Measurements from ENCODE around the gene ST8SIA4. TPM values are rescaled to one million over a fixed set of nuclear protein-coding genes. Genes with fewer than 3 reads are reported as not detected.

ST8SIA4 gene
- total RNA-seq, 2 donors from 2014 or later = 25.2 to 47.0 TPM

GRCh38 chr5:100838048-100838473 lies 65.0 kb downstream of the ST8SIA4 start:
- Histone ChIP-seq H3K4me1 (ENCODE audit: control insufficient read depth, insufficient read depth, low read length) (no peaks in the 10 kb centered on the region), H3K27me3 (ENCODE audit: control insufficient read depth, insufficient read depth, low read length, poor library complexity, severe bottlenecking) (no peaks in the 10 kb centered on the region), H3K9me3 (ENCODE audit: control insufficient read depth, low read length) (no peaks in the 10 kb centered on the region), H3K27ac (ENCODE audit: low read depth, low read length) (no peak overlapping the region), H3K4me3 (ENCODE audit: low read length) (no peak overlapping the region), H3K36me3 (ENCODE audit: control insufficient read depth, insufficient read depth, low read length) (peaks cover 40% of the 10 kb centered on the region), H3K9ac (ENCODE audit: extremely low read depth, low read length, poor library complexity, severe bottlenecking) (no peak overlapping the region)
- no peaks in the 10 kb centered on the region for H3K27me3 Mint-ChIP-seq (ENCODE audit: insufficient read depth)
- H3K4me1 Mint-ChIP-seq = peaks cover 26% of the 10 kb centered on the region
- no peaks in the 10 kb centered on the region for H3K9me3 Mint-ChIP-seq
- no peaks in the 10 kb centered on the region for H3K36me3 Mint-ChIP-seq (ENCODE audit: low read depth)
- WGBS, 2 experiments (ENCODE audit: insufficient coverage in 1 of 2, insufficient read length in 1 of 2) = 96 to 100% methylated on average over 2 of the region's 2 CpGs
- TF ChIP-seq, protein P1, sequence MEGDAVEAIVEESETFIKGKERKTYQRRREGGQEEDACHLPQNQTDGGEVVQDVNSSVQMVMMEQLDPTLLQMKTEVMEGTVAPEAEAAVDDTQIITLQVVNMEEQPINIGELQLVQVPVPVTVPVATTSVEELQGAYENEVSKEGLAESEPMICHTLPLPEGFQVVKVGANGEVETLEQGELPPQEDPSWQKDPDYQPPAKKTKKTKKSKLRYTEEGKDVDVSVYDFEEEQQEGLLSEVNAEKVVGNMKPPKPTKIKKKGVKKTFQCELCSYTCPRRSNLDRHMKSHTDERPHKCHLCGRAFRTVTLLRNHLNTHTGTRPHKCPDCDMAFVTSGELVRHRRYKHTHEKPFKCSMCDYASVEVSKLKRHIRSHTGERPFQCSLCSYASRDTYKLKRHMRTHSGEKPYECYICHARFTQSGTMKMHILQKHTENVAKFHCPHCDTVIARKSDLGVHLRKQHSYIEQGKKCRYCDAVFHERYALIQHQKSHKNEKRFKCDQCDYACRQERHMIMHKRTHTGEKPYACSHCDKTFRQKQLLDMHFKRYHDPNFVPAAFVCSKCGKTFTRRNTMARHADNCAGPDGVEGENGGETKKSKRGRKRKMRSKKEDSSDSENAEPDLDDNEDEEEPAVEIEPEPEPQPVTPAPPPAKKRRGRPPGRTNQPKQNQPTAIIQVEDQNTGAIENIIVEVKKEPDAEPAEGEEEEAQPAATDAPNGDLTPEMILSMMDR (conservative IDR thresholded peaks at IDR 0.05) = no peak
- no peak for DNase-seq
- no peak overlapping the region for H3K27ac Mint-ChIP-seq
- H3K4me3 Mint-ChIP-seq = no peak overlapping the region

GRCh38 chr5:100834519-100834918 lies 68.6 kb downstream of the ST8SIA4 start:
- WGBS, 2 experiments (ENCODE audit: insufficient coverage in 1 of 2, insufficient read length in 1 of 2) = 94% methylated on average over 2 of the region's 2 CpGs; no CpG with 5 or more reads in 1 of the 2 experiments
- DNase-seq = no peak
- no peak overlapping the region for H3K4me3 Mint-ChIP-seq

DNA sequence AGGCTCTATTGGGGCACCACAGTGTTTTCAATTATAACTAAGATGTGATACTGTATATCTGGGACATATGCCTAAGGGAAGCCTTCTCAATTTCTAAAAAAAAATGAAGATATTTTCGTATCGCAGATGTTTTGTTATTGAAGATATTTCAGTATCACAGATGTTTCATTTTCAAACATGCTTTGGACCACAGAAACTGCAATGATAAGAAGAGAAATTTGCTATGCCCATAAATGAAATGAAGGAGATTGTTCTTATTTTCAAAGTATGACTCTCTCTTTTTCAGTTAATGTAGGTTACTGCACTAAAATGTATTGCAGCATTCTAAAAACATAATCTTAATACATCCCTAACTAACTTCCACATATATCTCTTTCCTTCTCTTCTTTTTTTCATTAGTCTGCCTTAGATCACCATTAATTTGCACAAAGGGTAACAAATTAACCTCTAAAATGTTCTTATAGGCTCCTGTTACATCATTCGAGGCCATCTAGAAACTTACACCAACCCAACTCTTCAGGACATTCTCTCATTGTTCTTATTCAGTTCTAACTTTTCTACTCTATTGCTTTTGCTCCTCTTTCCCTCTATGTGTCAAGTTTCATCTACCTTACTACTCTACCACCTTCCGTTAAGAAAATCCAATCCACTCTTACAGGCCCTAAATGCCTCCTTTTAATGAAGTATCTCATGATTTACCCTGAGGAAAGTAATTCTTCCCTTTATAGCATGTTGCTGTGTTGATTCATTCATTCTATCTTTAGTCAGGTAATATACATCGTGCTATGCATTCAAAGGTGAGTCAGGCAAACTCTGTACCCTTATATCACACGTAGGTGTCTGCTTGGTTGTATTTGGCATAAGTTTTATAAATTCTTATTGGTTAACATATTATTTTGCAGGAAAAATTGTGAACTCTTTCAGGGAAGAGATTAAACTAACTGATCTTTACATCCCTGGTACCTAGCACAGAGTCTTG lies 70.5 kb downstream of the ST8SIA4 start:
- Histone ChIP-seq H3K9ac (ENCODE audit: extremely low read depth, low read length, poor library complexity, severe bottlenecking) (no peak overlapping the region), H3K36me3 (ENCODE audit: control insufficient read depth, insufficient read depth, low read length) (peaks cover 69% of the 10 kb centered on the region), H3K9me3 (ENCODE audit: control insufficient read depth, low read length) (no peaks in the 10 kb centered on the region), H3K4me1 (ENCODE audit: control insufficient read depth, insufficient read depth, low read length) (no peaks in the 10 kb centered on the region), H3K27me3 (ENCODE audit: control insufficient read depth, insufficient read depth, low read length, poor library complexity, severe bottlenecking) (no peaks in the 10 kb centered on the region), H3K27ac (ENCODE audit: low read depth, low read length) (no peak overlapping the region), H3K4me3 (ENCODE audit: low read length) (no peak overlapping the region)
- H3K27me3 Mint-ChIP-seq (ENCODE audit: insufficient read depth) = no peaks in the 10 kb centered on the region
- peaks cover 10% of the 10 kb centered on the region for H3K4me1 Mint-ChIP-seq
- 95 to 100% methylated on average over 1 to 6 of the region's 6 CpGs for WGBS, 2 experiments (ENCODE audit: insufficient coverage in 1 of 2, insufficient read length in 1 of 2)
- H3K9me3 Mint-ChIP-seq = no peaks in the 10 kb centered on the region
- H3K27ac Mint-ChIP-seq = no peak overlapping the region
- no peak for DNase-seq
- peaks cover 5% of the 10 kb centered on the region for H3K36me3 Mint-ChIP-seq (ENCODE audit: low read depth)
- TF ChIP-seq, protein P1 (conservative IDR thresholded peaks at IDR 0.05) = no peak
- no peak overlapping the region for H3K4me3 Mint-ChIP-seq

More at GRCh38 chr5:100834519-100834918, 68.6 kb downstream of the ST8SIA4 start:
- no peaks in the 10 kb centered on the region for H3K9me3 ChIP-seq (ENCODE audit: control insufficient read depth, low read length)
- no peak overlapping the region for H3K27ac ChIP-seq (ENCODE audit: low read depth, low read length)
- H3K27me3 Mint-ChIP-seq (ENCODE audit: insufficient read depth) = no peaks in the 10 kb centered on the region
- peaks cover 5% of the 10 kb centered on the region for H3K4me1 Mint-ChIP-seq
- TF ChIP-seq, protein P1 (conservative IDR thresholded peaks at IDR 0.05) = no peak
- peaks cover 5% of the 10 kb centered on the region for H3K36me3 Mint-ChIP-seq (ENCODE audit: low read depth)
- H3K27ac Mint-ChIP-seq = no peak overlapping the region
- no peaks in the 10 kb centered on the region for H3K27me3 ChIP-seq (ENCODE audit: control insufficient read depth, insufficient read depth, low read length, poor library complexity, severe bottlenecking)
- H3K4me1 ChIP-seq (ENCODE audit: control insufficient read depth, insufficient read depth, low read length) = no peaks in the 10 kb centered on the region
- no peaks in the 10 kb centered on the region for H3K9me3 Mint-ChIP-seq
- H3K4me3 ChIP-seq (ENCODE audit: low read length) = no peak overlapping the region
- peaks cover 63% of the 10 kb centered on the region for H3K36me3 ChIP-seq (ENCODE audit: control insufficient read depth, insufficient read depth, low read length)
- no peak overlapping the region for H3K9ac ChIP-seq (ENCODE audit: extremely low read depth, low read length, poor library complexity, severe bottlenecking)
